A549 (cell line): ENCODE results near the gene ARHGAP23. TPM values are rescaled to one million over a fixed set of nuclear protein-coding genes. Genes with fewer than 3 reads are reported as not detected.

Experiments
- ATAC-seq, 2 experiments: fragments of 200-7000 bp in 1 of 2; fragments of >200 bp in 1 of 2; cut with Nextera tagmentation in 1 of 2; cut with Tn5 transposase in 1 of 2; 3 replicates each; pipeline versions ENCODE4 v1.8.0 to v1.9.1; 2018 to 2020; ENCODE audit warnings: mild to moderate bottlenecking in 1 of 2, moderate library complexity in 1 of 2
- CTCF ChIA-PET: fragments of 300-600 bp; sonication (Branson Sonifier 250); formaldehyde crosslinking; extraction: SDS; loops from one replicate; lab custom pipeline; 2021; ENCODE audit warnings: antibody characterized with exemption, inconsistent platforms; lab: Yijun Ruan, JAX
- POLR2A ChIA-PET: fragments of 350-600 bp; formaldehyde crosslinking; extraction: SDS; loops from one replicate; lab custom pipeline; 2021; ENCODE audit warnings: antibody characterized with exemption, inconsistent platforms; lab: Yijun Ruan, JAX
- DNase-seq, 2 experiments: peaks; one replicate each; pipeline versions ENCODE4 v3.0.0 to v3.0.0-alpha.2; 2011 to 2016; ENCODE audit warnings: low read depth in 1 of 2, low spot score in 1 of 2
- FAIRE-seq: peaks from 2 replicates; lab custom pipeline; 2011; peaks lifted over from hg19 to GRCh38; lab: Jason Lieb, UNC
- H3K27ac ChIP-seq, 2 experiments: fragments of >200 bp; sonication (Bioruptor Twin); formaldehyde crosslinking; 3 replicates each; pipeline ENCODE4 v1.5.1; 2016 to 2017
- H3K4me1 ChIP-seq: fragments of >200 bp; sonication (Bioruptor Twin); formaldehyde crosslinking; 3 replicates; pipeline ENCODE4 v1.6.1; 2016
- H3K4me2 ChIP-seq: fragments of >200 bp; sonication (Bioruptor Twin); formaldehyde crosslinking; 3 replicates; pipeline ENCODE4 v1.6.1; 2016
- H3K4me3 ChIP-seq: fragments of >200 bp; sonication (Bioruptor Twin); formaldehyde crosslinking; 3 replicates; pipeline ENCODE4 v1.5.1; 2016
- H3K9me3 ChIP-seq: fragments of >200 bp; sonication (Bioruptor Twin); formaldehyde crosslinking; 3 replicates; pipeline ENCODE4 v1.6.1; 2016
- BHLHE40 ChIP-seq: IDR thresholded peaks from 2 replicates; pipeline ENCODE4 v1.6.1; 2012; ENCODE audit warnings: low read depth, low read length, inconsistent platforms
- CBX2 ChIP-seq: fragments of 200-600 bp; sonication (generic); IDR thresholded peaks from 2 replicates; pipeline ENCODE4 v1.6.1; 2016; ENCODE audit warnings: low read depth, mild to moderate bottlenecking, borderline replicate concordance
- CHD4 ChIP-seq: fragments of 200-600 bp; sonication (generic); IDR thresholded peaks from 2 replicates; pipeline ENCODE4 v1.6.1; 2016; ENCODE audit warnings: antibody characterized with exemption, mild to moderate bottlenecking, borderline replicate concordance
- EHMT2 ChIP-seq: fragments of 200-600 bp; sonication (generic); IDR thresholded peaks from 2 replicates; pipeline ENCODE4 v1.6.1; 2016; ENCODE audit warnings: antibody characterized with exemption, low read depth, mild to moderate bottlenecking, moderate library complexity
- ESRRA ChIP-seq: fragments of 150-350 bp; IDR thresholded peaks from 2 replicates; pipeline ENCODE4 v1.6.1; 2014; ENCODE audit warnings: mild to moderate bottlenecking, low read length, borderline replicate concordance
- FOSL2 ChIP-seq, 2 experiments: fragments of 450-650 bp in 1 of 2; fragments of >200 bp in 1 of 2; sonication (Bioruptor Twin) in 1 of 2; formaldehyde crosslinking; IDR thresholded peaks; 2 replicates each; pipeline versions ENCODE4 v1.5.0 to v1.6.1; 2016 to 2020; ENCODE audit warnings: mild to moderate bottlenecking in 1 of 2, moderate library complexity in 1 of 2
- FOXS1 ChIP-seq: fragments of 250-450 bp; sonication (Bioruptor Pico); IDR thresholded peaks from 2 replicates; pipeline ENCODE4 v1.5.0; 2020; ENCODE audit warnings: mild to moderate bottlenecking, moderate library complexity
- HOXA7 ChIP-seq: fragments of 250-450 bp; sonication (Bioruptor Pico); IDR thresholded peaks from 2 replicates; pipeline ENCODE4 v1.5.0; 2020; ENCODE audit warnings: mild to moderate bottlenecking, moderate library complexity
- HOXB13 ChIP-seq: fragments of 250-450 bp; sonication (Bioruptor Pico); IDR thresholded peaks from 2 replicates; pipeline ENCODE4 v1.5.0; 2020; ENCODE audit warnings: low read depth, mild to moderate bottlenecking, moderate library complexity
- MAZ ChIP-seq: fragments of 150-350 bp; IDR thresholded peaks from 2 replicates; pipeline ENCODE4 v1.6.1; 2014; ENCODE audit warnings: antibody characterized with exemption, low read depth, low read length, borderline replicate concordance
- NFE2L2 ChIP-seq: fragments of 150-350 bp; conservative IDR thresholded peaks from 2 replicates; pipeline ENCODE4 v1.6.1; 2014; ENCODE audit warnings: low read length
- NPAS2 ChIP-seq: fragments of 250-450 bp; sonication (Bioruptor Pico); IDR thresholded peaks from 2 replicates; pipeline ENCODE4 v1.8.0; 2022; ENCODE audit warnings: mild to moderate bottlenecking, moderate library complexity, borderline replicate concordance
- POLR2A ChIP-seq: IDR thresholded peaks from 2 replicates; pipeline ENCODE4 v1.6.1; 2012; ENCODE audit warnings: mild to moderate bottlenecking, low read length
- RAD21 ChIP-seq, 2 experiments: fragments of >200 bp in 1 of 2; sonication (Bioruptor Twin) in 1 of 2; formaldehyde crosslinking in 1 of 2; IDR thresholded peaks in 1 of 2; conservative IDR thresholded peaks in 1 of 2; 2 replicates in 1 of 2; 3 replicates in 1 of 2; pipeline ENCODE4 v1.6.1; 2012 to 2018; ENCODE audit warnings: inconsistent platforms in 1 of 2
- RFX5 ChIP-seq: fragments of 450-650 bp; IDR thresholded peaks from 2 replicates; pipeline ENCODE4 v1.7.1; 2014; ENCODE audit warnings: antibody characterized with exemption, mild to moderate bottlenecking, moderate library complexity
- TP53 ChIP-seq: fragments of 250-450 bp; sonication (Bioruptor Pico); IDR thresholded peaks from 2 replicates; pipeline ENCODE4 v1.5.0; 2021; ENCODE audit warnings: mild to moderate bottlenecking, moderate library complexity
- ZC3H11A ChIP-seq: fragments of 450-650 bp; IDR thresholded peaks from 2 replicates; pipeline ENCODE4 v1.6.1; 2014; ENCODE audit warnings: antibody characterized with exemption, mild to moderate bottlenecking
- ZNF302 ChIP-seq: fragments of 250-450 bp; sonication (Bioruptor Pico); IDR thresholded peaks from 2 replicates; pipeline ENCODE4 v1.9.0; 2021; ENCODE audit warnings: inconsistent platforms, mild to moderate bottlenecking, moderate library complexity
- WGBS: methylation state at CpG from one replicate; pipeline ENCODE4 v1.1.6; 2017; ENCODE audit errors: missing lambda C conversion rate; 5-methylcytosine and 5-hydroxymethylcytosine counted together
- polyA plus RNA-seq, 4 experiments: library from polyadenylated mRNA; depleted of rRNA in 3 of 4; stranded (reverse); fragments of >200 nt; fragmentation: RNase III in 1 of 4; extraction: RNeasy Plus Mini Kit Qiagen cat#74134 plus additional on column Dnase treatment in 1 of 4; gene quantifications; 2 replicates in 3 of 4; 3 replicates in 1 of 4; pipeline ENCODE4 v1.2.3, GENCODE V29; 2011 to 2017
- TF ChIP-seq, protein P1 (sequence below): IDR thresholded peaks from 2 replicates; pipeline ENCODE4 v1.6.1; 2012
- TF ChIP-seq, protein P2 (sequence below): IDR thresholded peaks from 2 replicates; pipeline ENCODE4 v1.6.1; 2012
- TF ChIP-seq, protein P3 (sequence below): fragments of >200 bp; sonication (Bioruptor Twin); formaldehyde crosslinking; IDR thresholded peaks from 3 replicates; pipeline ENCODE4 v1.5.1; 2016
- TF ChIP-seq, protein P4 (sequence below): fragments of 150-350 bp; IDR thresholded peaks from 2 replicates; pipeline ENCODE4 v1.6.1; 2014; ENCODE audit warnings: low read depth, mild to moderate bottlenecking, low read length
- TF ChIP-seq, protein P5 (sequence below): fragments of 250-450 bp; sonication (Bioruptor Pico); IDR thresholded peaks from 2 replicates; pipeline ENCODE4 v1.5.0; 2020; ENCODE audit warnings: low read depth, mild to moderate bottlenecking, moderate library complexity
- TF ChIP-seq, protein P6 (sequence below): fragments of >200 bp; sonication (Bioruptor Twin); formaldehyde crosslinking; IDR thresholded peaks from 3 replicates; pipeline ENCODE4 v1.6.1; 2016

The ARHGAP23 gene
- polyA plus RNA-seq, 2 of the 4 experiments (the other 2 are of a cell fraction): 4.8 to 32.6 TPM

DNA sequence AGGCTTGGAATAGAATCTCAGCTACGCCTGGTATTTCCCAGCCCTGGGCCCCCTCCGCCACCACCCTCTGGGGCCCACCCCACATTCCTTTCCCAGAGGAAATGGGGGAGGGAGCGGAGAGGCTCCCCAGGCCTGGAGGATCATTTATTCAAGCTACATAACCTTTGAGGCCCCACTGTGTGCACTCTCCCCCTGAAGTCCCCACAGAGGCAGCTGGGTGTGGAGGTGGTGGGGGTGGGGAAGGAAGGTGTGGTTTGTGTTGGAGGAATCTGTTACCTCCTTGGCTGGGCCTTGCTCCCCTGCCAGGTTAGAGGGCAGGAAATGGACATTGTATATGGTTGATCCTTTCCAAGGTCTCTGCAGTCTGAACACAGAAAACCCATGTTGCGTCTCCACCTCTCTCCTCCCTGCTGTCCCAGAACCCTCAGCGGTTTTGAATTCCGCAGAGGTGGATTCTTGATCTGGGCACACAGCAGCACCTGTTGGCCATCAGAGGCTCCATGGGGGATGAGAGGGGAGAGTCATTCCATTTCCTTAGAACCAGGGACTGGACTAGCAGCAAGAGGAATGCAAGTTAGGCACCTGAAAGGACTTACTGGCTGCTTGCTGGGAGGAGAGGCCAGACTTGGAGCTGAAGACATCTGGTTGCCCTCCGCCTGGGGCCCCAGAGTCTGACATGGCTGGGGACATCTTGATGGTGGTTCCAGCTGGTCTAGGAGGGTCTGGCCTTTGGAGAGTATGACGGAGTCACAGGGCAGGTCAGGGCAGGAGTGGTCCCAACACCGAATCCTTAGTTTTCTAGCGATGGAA is 23.0 kb downstream of the ARHGAP23 start (continued):
- TF ChIP-seq CHD4: no peak
- TF ChIP-seq NFE2L2: no peak
- TF ChIP-seq, protein P1, sequence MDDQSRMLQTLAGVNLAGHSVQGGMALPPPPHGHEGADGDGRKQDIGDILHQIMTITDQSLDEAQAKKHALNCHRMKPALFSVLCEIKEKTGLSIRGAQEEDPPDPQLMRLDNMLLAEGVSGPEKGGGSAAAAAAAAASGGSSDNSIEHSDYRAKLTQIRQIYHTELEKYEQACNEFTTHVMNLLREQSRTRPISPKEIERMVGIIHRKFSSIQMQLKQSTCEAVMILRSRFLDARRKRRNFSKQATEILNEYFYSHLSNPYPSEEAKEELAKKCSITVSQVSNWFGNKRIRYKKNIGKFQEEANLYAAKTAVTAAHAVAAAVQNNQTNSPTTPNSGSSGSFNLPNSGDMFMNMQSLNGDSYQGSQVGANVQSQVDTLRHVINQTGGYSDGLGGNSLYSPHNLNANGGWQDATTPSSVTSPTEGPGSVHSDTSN: no peak
- TF ChIP-seq, protein P2, sequence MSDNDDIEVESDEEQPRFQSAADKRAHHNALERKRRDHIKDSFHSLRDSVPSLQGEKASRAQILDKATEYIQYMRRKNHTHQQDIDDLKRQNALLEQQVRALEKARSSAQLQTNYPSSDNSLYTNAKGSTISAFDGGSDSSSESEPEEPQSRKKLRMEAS: peak; percentile 23; the same call in 1 of the 2 replicates
- peak; percentile 39; the same call in 1 of the 2 replicates for TF ChIP-seq HOXB13 (CRISPR knock-in tag)
- TF ChIP-seq TP53: no peak
- TF ChIP-seq MAZ: no peak
- no peak for TF ChIP-seq POLR2A
- TF ChIP-seq NPAS2: no peak

DNA sequence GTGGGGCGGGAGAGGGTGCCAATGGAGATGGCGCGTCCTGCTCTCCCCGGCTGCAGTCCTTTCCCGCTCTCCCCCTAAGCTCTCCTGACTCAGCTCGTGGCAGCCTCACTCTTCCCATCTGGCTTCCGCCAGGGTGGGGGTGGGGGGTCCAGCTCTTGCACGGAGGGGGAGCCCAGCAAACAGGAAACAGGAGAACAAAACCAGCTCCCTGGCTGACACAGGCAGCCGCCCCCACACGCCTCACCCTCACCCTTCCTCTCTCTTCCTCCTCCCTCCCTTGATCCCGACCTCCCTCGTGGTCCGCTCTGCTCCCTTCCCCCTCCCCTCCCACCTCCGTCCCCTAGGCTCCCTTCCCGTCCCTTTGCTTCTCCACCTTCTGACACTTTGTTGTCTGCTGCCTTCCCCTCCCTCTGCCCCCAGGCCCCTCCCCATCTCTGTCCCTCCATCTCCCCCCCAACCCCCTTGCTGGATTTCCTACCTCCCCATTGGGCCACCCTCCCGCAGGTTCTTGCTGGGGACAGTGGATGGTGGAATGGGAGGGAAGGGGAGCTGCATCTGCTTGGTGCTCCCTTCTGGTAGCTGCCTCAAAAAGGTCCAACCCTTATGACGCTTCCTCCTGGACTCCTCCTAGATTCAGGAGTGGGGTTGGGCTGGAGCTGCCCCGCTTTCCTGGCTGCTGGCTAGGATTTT is 23.7 kb downstream of the ARHGAP23 start:
- WGBS: 78% methylated on average over 18 of the region's 18 CpGs
- H3K4me1 ChIP-seq: peaks cover 83% of the 10 kb centered on the region
- ChIA-PET POLR2A (interaction anchor here (0.6 kb wide), 1 partner anchor 288 kb away, joined by 5 read pairs; no protein-coding TSS in a partner anchor), CTCF (interaction anchor here (0.6 to 4.3 kb wide), 16 partner anchors 7 to 212 kb away, joined by 3 to 23 read pairs (median 4); no protein-coding TSS in a partner anchor)
- peak overlapping the region; percentile 67 to 96; a peak in 5 of 6 replicates for H3K27ac ChIP-seq
- no peak overlapping the region for H3K4me3 ChIP-seq
- ATAC-seq (no peak), DNase-seq (no peak), FAIRE-seq (no peak)
- no peak for TF ChIP-seq FOXS1 (CRISPR knock-in tag)
- TF ChIP-seq, protein P2: 0 out of 2 replicates have a peak, but pooled peaks have one; percentile 15
- peak overlapping the region; percentile 83 for H3K4me2 ChIP-seq
- H3K9me3 ChIP-seq: no peaks in the 10 kb centered on the region

DNA sequence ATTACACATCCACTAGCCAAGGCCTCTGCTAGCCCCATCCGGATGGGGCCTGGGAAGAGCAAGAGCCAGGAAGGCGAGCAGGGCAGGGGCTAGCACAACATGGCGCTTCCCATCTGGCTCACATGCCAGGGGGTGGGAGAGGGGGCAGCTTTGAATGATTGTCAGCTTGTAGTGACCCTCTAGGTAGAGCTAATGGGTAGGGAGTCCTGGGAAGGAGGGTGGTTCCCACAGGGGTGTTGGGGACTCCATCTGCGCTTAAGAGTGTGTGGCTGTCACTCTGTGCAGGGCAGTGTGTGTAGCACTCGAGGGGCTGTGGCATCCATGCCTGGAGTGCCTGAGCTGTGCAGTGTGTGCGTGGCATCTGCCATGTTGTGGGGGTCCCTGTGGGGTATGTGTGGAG is 24.5 kb downstream of the ARHGAP23 start:
- H3K4me3 ChIP-seq: no peak overlapping the region; the same call in 2 of the 3 replicates
- H3K4me2 ChIP-seq: peak overlapping the region; percentile 83
- no peaks in the 10 kb centered on the region for H3K9me3 ChIP-seq
- FAIRE-seq (no peak), ATAC-seq (peak in 1 of 2 experiments; percentile 1; a peak in 2 of 6 replicates), DNase-seq (no peak)
- H3K27ac ChIP-seq: peak overlapping the region; percentile 78 to 96; a peak in 5 of 6 replicates
- peaks cover 79% of the 10 kb centered on the region for H3K4me1 ChIP-seq
- CTCF ChIA-PET: interaction anchor here (0.6 to 4.3 kb wide), 12 partner anchors 8 to 211 kb away, joined by 3 to 23 read pairs (median 4); no protein-coding TSS in a partner anchor
- POLR2A ChIA-PET: interaction anchor here (0.6 kb wide), 1 partner anchor 287 kb away, joined by 5 read pairs; no protein-coding TSS in a partner anchor
- WGBS: 92% methylated on average over 6 of the region's 6 CpGs
- TF ChIP-seq RAD21 (conservative IDR thresholded peaks at IDR 0.05 in 1 of 2, IDR thresholded peaks at IDR 0.05 in 1 of 2) (no peak), FOSL2 (IDR thresholded peaks at IDR 0.05) (no peak), FOSL2 (CRISPR knock-in tag; IDR thresholded peaks at IDR 0.05) (no peak), CBX2 (no peak), ESRRA (no peak), CHD4 (no peak), BHLHE40 (no peak), ZNF302 (no peak), NPAS2 (no peak), POLR2A (no peak), RFX5 (no peak), MAZ (no peak), HOXA7 (CRISPR knock-in tag) (no peak), NFE2L2 (no peak), EHMT2 (no peak), ZC3H11A (no peak)
- TF ChIP-seq, protein P3, sequence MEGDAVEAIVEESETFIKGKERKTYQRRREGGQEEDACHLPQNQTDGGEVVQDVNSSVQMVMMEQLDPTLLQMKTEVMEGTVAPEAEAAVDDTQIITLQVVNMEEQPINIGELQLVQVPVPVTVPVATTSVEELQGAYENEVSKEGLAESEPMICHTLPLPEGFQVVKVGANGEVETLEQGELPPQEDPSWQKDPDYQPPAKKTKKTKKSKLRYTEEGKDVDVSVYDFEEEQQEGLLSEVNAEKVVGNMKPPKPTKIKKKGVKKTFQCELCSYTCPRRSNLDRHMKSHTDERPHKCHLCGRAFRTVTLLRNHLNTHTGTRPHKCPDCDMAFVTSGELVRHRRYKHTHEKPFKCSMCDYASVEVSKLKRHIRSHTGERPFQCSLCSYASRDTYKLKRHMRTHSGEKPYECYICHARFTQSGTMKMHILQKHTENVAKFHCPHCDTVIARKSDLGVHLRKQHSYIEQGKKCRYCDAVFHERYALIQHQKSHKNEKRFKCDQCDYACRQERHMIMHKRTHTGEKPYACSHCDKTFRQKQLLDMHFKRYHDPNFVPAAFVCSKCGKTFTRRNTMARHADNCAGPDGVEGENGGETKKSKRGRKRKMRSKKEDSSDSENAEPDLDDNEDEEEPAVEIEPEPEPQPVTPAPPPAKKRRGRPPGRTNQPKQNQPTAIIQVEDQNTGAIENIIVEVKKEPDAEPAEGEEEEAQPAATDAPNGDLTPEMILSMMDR: no peak
- TF ChIP-seq, protein P4, sequence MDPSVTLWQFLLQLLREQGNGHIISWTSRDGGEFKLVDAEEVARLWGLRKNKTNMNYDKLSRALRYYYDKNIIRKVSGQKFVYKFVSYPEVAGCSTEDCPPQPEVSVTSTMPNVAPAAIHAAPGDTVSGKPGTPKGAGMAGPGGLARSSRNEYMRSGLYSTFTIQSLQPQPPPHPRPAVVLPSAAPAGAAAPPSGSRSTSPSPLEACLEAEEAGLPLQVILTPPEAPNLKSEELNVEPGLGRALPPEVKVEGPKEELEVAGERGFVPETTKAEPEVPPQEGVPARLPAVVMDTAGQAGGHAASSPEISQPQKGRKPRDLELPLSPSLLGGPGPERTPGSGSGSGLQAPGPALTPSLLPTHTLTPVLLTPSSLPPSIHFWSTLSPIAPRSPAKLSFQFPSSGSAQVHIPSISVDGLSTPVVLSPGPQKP: no peak
- TF ChIP-seq, protein P5, sequence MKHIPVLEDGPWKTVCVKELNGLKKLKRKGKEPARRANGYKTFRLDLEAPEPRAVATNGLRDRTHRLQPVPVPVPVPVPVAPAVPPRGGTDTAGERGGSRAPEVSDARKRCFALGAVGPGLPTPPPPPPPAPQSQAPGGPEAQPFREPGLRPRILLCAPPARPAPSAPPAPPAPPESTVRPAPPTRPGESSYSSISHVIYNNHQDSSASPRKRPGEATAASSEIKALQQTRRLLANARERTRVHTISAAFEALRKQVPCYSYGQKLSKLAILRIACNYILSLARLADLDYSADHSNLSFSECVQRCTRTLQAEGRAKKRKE (CRISPR knock-in tag): no peak
- TF ChIP-seq, protein P6, sequence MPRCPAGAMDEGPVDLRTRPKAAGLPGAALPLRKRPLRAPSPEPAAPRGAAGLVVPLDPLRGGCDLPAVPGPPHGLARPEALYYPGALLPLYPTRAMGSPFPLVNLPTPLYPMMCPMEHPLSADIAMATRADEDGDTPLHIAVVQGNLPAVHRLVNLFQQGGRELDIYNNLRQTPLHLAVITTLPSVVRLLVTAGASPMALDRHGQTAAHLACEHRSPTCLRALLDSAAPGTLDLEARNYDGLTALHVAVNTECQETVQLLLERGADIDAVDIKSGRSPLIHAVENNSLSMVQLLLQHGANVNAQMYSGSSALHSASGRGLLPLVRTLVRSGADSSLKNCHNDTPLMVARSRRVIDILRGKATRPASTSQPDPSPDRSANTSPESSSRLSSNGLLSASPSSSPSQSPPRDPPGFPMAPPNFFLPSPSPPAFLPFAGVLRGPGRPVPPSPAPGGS: no peak
